Parathyroid adenoma (tissue), 2 donors: ENCODE results near the gene PTGR3.

Experiments used
- H2AFZ ChIP-seq: fragments of 300-600 bp; sonication (generic); one replicate; pipeline ENCODE4 v1.7.0; 2017; ENCODE audit warnings: antibody characterized with exemption, mild to moderate bottlenecking
- H3K27ac ChIP-seq: fragments of 300-600 bp; sonication (generic); one replicate; pipeline ENCODE4 v1.7.0; 2017
- H3K27me3 ChIP-seq: fragments of 300-600 bp; sonication (generic); one replicate; pipeline ENCODE4 v1.7.0; 2017; ENCODE audit warnings: low read length; ENCODE audit not compliant: control insufficient read depth, insufficient read depth
- H3K36me3 ChIP-seq: fragments of 300-600 bp; sonication (generic); one replicate; pipeline ENCODE4 v1.7.0; 2017; ENCODE audit warnings: low read length; ENCODE audit not compliant: control insufficient read depth, insufficient read depth
- H3K4me1 ChIP-seq: fragments of 300-600 bp; sonication (generic); one replicate; pipeline ENCODE4 v1.7.0; 2017; ENCODE audit warnings: control low read depth
- H3K4me2 ChIP-seq: fragments of 300-600 bp; sonication (generic); one replicate; pipeline ENCODE4 v1.7.0; 2017; ENCODE audit warnings: low read length
- H3K4me3 ChIP-seq: fragments of 300-600 bp; sonication (generic); one replicate; pipeline ENCODE4 v1.7.0; 2017; ENCODE audit warnings: low read depth, low read length
- H3K79me2 ChIP-seq: fragments of 300-600 bp; sonication (generic); one replicate; pipeline ENCODE4 v1.7.0; 2017; ENCODE audit warnings: control low read depth
- H3K9ac ChIP-seq: fragments of 300-600 bp; sonication (generic); one replicate; pipeline ENCODE4 v1.7.0; 2017; ENCODE audit warnings: mild to moderate bottlenecking
- H3K9me3 ChIP-seq: fragments of 300-600 bp; sonication (generic); one replicate; pipeline ENCODE4 v1.7.0; 2017; ENCODE audit warnings: low read length; ENCODE audit not compliant: control insufficient read depth
- CTCF ChIP-seq: fragments of 300-600 bp; sonication (generic); IDR thresholded peaks from one replicate; pipeline ENCODE4 v1.7.0; 2017; ENCODE audit warnings: antibody characterized with exemption, mild to moderate bottlenecking
- donor health status: primary hyperparathyroidism.

Gene PTGR3

DNA sequence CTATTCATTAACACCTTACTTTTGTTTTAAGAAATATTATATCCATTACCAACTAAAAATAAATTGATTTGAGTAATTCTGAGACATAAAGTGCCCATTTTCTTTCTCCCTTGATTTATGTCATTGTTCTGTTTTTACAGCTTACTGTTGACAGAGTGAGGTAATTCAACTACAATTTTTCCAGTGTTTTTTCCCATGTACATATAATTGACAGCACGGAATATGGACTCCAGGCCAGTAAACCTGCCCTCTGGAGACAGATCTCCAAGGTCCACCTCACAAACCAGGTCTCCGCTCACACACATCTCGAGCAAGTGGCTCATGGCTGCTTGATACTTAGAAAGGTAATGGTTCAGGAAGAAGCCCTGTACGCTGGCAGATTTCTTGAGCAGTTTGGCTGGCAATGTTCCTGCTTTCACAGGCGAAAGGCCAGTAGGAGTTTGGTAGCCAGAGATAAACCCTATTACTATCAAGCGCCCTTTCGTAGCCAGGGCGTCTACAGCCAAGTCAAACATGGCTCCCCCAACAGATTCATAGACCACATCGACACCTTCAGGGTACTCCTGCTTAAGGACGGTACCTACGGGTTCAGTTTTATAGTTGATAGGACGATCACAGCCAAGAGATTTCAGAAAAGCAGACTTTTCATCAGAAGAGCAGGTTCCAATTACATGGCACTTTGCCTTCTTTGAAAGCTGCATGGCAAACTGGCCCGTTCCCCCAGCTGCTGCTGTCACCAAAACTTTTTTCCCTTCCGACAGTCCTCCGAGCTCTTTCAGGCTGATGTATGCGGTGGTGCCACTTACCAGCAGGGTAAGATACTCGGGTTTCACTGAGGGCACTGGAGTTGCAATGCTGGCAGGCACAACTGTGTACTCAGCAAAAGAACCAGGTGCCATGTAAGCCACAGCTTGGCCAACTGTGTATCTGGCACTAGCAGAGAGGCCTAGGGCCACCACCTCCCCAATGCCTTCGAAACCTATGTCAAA is 7.4 kb downstream of the PTGR3 start:
- Histone ChIP-seq H2AFZ (no peak overlapping the region), H3K4me2 (no peak overlapping the region), H3K4me1 (peaks cover 3% of the 10 kb centered on the region), H3K4me3 (no peak overlapping the region), H3K9ac (no peak overlapping the region), H3K9me3 (no peaks in the 10 kb centered on the region), H3K79me2 (peaks cover 12% of the 10 kb centered on the region), H3K36me3 (no peaks in the 10 kb centered on the region), H3K27ac (no peak overlapping the region), H3K27me3 (no peaks in the 10 kb centered on the region)
- TF ChIP-seq CTCF: no peak

DNA sequence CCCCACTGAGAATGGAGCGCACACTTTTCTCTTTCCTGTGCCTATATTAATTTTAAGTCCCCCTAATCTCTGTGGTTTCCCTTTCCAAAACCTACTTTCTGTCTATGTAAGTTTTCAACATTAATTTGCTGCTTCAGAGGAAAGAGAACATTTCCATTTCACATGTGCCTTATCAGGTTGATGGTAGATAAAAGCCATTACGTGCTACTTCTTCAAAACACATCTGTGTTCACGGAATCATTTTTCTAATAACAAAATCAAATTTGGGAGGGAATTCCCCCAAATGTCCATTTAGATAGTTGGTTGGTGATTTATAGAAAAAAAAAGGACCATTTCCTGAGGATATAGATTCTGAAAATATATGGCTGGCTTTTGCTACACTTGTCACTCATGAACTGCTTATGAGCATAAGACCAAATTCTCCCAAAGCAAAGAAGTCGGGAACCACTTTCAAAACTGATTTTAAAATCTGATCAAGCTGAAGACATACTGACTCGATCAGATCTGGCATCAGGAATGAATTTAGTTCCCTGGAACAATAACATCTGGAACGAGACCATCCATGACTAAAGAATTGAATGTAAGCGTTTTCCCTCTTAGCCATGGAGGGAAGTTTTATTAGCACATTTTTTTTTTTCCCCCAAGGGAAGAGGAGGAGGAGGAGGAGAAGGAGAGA is 8.2 kb downstream of the PTGR3 start:
- no peak for TF ChIP-seq CTCF
- Histone ChIP-seq H3K4me2 (no peak overlapping the region), H2AFZ (no peak overlapping the region), H3K36me3 (no peaks in the 10 kb centered on the region), H3K4me3 (no peak overlapping the region), H3K4me1 (peaks cover 3% of the 10 kb centered on the region), H3K9me3 (no peaks in the 10 kb centered on the region), H3K27me3 (no peaks in the 10 kb centered on the region), H3K9ac (no peak overlapping the region), H3K27ac (no peak overlapping the region), H3K79me2 (peaks cover 6% of the 10 kb centered on the region)

DNA sequence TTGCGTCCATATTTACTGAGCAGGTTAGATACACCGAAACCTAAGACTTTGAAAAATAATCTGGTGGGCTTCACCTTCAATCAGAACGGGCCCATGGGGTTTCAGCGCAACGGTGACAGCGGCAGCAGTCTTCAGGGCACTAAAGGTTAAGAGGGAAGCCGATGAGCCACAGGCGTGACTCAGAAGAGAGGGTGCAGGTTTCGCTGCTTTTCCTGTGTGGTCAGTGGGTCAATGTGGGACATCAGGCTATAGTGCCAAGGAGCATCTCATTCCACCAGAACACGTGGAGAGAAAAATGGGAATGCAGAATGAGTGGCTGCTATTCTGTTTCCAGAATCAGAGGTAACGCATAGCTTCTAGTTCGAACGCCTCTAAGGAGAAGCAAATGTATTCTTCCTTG is 8.9 kb downstream of the PTGR3 start:
- H3K9me3 ChIP-seq: no peaks in the 10 kb centered on the region
- H3K4me2 ChIP-seq: no peak overlapping the region
- peaks cover 3% of the 10 kb centered on the region for H3K4me1 ChIP-seq
- H3K27me3 ChIP-seq: no peaks in the 10 kb centered on the region
- no peak overlapping the region for H3K27ac ChIP-seq
- H3K4me3 ChIP-seq: no peak overlapping the region
- no peak overlapping the region for H2AFZ ChIP-seq
- H3K36me3 ChIP-seq: no peaks in the 10 kb centered on the region
- peaks cover 2% of the 10 kb centered on the region for H3K79me2 ChIP-seq
- no peak for TF ChIP-seq CTCF
- H3K9ac ChIP-seq: no peak overlapping the region

GRCh38 chr18:75199327-75199726 is 9.6 kb downstream of the PTGR3 start:
- no peak for TF ChIP-seq CTCF
- no peak overlapping the region for H3K9ac ChIP-seq
- H2AFZ ChIP-seq: no peak overlapping the region
- peaks cover 3% of the 10 kb centered on the region for H3K4me1 ChIP-seq
- H3K27ac ChIP-seq: no peak overlapping the region
- H3K27me3 ChIP-seq: no peaks in the 10 kb centered on the region
- H3K4me2 ChIP-seq: no peak overlapping the region
- no peaks in the 10 kb centered on the region for H3K79me2 ChIP-seq
- no peak overlapping the region for H3K4me3 ChIP-seq
- H3K9me3 ChIP-seq: no peaks in the 10 kb centered on the region
- H3K36me3 ChIP-seq: no peaks in the 10 kb centered on the region
